HG03442 (cell line): ENCODE measurements around the gene SDR42E1.
"Not testable (repeated sequence)": the region's sequence is repeated elsewhere in the genome, so short reads cannot be mapped to it uniquely, and the experiment has no call there.

ENCODE experiments used
- ATAC-seq: cut with Tn5 transposase; IDR thresholded peaks from one replicate; pipeline ENCODE4 v1.9.1; 2021; ENCODE audit warnings: mild to moderate bottlenecking, moderate library complexity; ENCODE audit not compliant: unreplicated experiment

Gene SDR42E1

GRCh38 chr16:82040296-82040695 lies 29.0 kb upstream of the SDR42E1 start:
- no peak for ATAC-seq

GRCh38 chr16:82037666-82038065 lies 26.4 kb upstream of the SDR42E1 start:
- ATAC-seq: no peak

- no peak for ATAC-seq
Measured at GRCh38 chr16:82037251-82037650, 26.0 kb upstream of the SDR42E1 start.

GRCh38 chr16:82034981-82035612 lies 23.8 kb upstream of the SDR42E1 start, which contains the start of gene HSD17B2:
Gene HSD17B2 (plus strand): TSS chr16:82035253. CDS start chr16:82035425, 172 bp downstream.
- ATAC-seq: no peak

GRCh38 chr16:82033683-82034300 lies 22.5 kb upstream of the SDR42E1 start:
- ATAC-seq: no peak

- no peak for ATAC-seq
Measured at GRCh38 chr16:82033006-82033405, 21.7 kb upstream of the SDR42E1 start.

GRCh38 chr16:82031116-82032084 lies 20.1 kb upstream of the SDR42E1 start:
- no peak for ATAC-seq

GRCh38 chr16:82027629-82028064 lies 16.4 kb upstream of the SDR42E1 start:
- no peak for ATAC-seq

GRCh38 chr16:82024883-82025282 lies 13.6 kb upstream of the SDR42E1 start:
- ATAC-seq: no peak

- no peak for ATAC-seq
Measured at GRCh38 chr16:82024316-82024715, 13.0 kb upstream of the SDR42E1 start.

- no peak for ATAC-seq
Measured at GRCh38 chr16:82023206-82023605, 11.9 kb upstream of the SDR42E1 start.

- ATAC-seq: no peak
Measured at GRCh38 chr16:82020051-82020450, 8.8 kb upstream of the SDR42E1 start.

GRCh38 chr16:82019535-82019934 lies 8.3 kb upstream of the SDR42E1 start:
- ATAC-seq: no peak

- no peak for ATAC-seq
Measured at GRCh38 chr16:82017911-82018568, 6.8 kb upstream of the SDR42E1 start.

- no peak for ATAC-seq
Measured at GRCh38 chr16:82016964-82017363, 5.7 kb upstream of the SDR42E1 start.

- no peak for ATAC-seq
Measured at GRCh38 chr16:82016263-82016662, 5.0 kb upstream of the SDR42E1 start.

GRCh38 chr16:82013139-82013538 lies 1.9 kb upstream of the SDR42E1 start:
- no peak for ATAC-seq

- ATAC-seq: no peak
Measured at GRCh38 chr16:82010649-82011048, 621 bp downstream of the SDR42E1 start.

- ATAC-seq: not testable (repeated sequence)
Measured at GRCh38 chr16:82009789-82010188, 1.5 kb downstream of the SDR42E1 start.

GRCh38 chr16:82008957-82009592 lies 2.2 kb downstream of the SDR42E1 start:
- ATAC-seq: no peak
